ENCODE measurements around the gene ZBTB17.

Gene ZBTB17

GRCh38 chr1:15992582-15993500 lies 16.9 kb upstream of the ZBTB17 start:
- no peak for DNase-seq (ENCODE audit: low spot score)
- TF ChIP-seq CTCF (IDR thresholded peaks at IDR 0.05; ENCODE audit: extremely low read depth, missing control alignments), result no peak

DNA sequence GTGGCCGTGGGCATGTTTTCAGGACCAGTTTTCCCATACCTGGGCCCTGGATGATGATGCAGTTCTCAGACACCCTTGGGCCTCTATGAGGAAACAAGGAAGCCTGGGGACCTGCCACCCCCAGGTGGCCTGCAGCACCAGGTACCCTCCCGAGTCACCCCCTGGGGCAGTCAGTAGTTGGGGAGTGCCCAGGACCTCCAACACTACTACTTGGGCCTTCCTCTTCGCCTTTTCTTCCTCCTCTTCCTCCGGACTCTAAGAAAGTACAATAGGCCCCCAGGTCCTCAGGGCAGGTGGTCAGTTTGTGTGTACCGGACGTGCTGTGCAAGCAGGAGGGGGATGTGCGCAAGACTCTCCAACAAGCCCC lies 16.3 kb upstream of the ZBTB17 start:
- TF ChIP-seq CTCF (IDR thresholded peaks at IDR 0.05; ENCODE audit: extremely low read depth, missing control alignments), result no peak
- no peak for DNase-seq (ENCODE audit: low spot score)

DNA sequence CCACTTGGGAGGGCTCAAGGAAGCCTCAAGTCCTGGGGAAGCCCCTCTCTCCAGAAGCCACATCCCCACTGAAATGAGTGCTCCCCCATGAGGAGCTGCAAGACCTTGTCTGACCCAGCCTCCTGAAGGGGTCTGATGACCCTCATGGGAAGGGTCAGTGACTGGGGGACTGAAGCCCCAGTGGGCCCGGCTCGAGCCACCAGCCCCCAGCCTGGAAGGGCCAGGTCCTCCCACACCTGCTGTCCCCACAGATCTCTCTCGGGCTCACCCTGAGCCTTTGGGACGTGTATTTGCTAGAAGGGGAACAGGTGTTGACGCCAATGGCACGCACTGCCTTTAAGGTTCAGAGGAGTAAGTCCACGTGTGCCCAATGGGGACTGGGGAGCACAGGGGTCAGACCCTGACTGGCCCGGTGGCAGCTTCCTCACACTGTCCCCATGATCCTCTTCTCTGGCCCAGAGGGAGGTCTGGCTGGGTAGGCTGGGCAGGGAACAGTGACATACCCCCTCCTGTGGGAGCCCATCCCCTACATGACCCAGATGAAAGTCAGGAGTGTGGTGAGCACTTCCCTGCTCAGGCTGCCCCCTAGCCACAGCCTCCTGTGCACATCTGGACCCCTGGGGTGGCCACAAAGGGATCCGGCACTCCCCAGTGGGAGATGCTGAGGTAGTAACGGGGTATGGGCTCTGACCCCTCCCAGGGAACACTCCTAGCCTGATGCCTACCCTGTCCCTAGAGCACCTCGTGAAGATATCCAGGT lies 15.7 kb upstream of the ZBTB17 start:
- DNase-seq (ENCODE audit: low spot score), result no peak
- no peak for TF ChIP-seq CTCF (IDR thresholded peaks at IDR 0.05; ENCODE audit: extremely low read depth, missing control alignments)

GRCh38 chr1:15989776-15990175 lies 13.9 kb upstream of the ZBTB17 start:
- TF ChIP-seq CTCF (IDR thresholded peaks at IDR 0.05; ENCODE audit: extremely low read depth, missing control alignments), result no peak

GRCh38 chr1:15988856-15989736 lies 13.2 kb upstream of the ZBTB17 start:
- TF ChIP-seq CTCF (IDR thresholded peaks at IDR 0.05; ENCODE audit: extremely low read depth, missing control alignments), result no peak
- no peak for DNase-seq (ENCODE audit: low spot score)

More at GRCh38 chr1:15989776-15990175, 13.9 kb upstream of the ZBTB17 start:
- no peak for DNase-seq (ENCODE audit: low spot score)

DNA sequence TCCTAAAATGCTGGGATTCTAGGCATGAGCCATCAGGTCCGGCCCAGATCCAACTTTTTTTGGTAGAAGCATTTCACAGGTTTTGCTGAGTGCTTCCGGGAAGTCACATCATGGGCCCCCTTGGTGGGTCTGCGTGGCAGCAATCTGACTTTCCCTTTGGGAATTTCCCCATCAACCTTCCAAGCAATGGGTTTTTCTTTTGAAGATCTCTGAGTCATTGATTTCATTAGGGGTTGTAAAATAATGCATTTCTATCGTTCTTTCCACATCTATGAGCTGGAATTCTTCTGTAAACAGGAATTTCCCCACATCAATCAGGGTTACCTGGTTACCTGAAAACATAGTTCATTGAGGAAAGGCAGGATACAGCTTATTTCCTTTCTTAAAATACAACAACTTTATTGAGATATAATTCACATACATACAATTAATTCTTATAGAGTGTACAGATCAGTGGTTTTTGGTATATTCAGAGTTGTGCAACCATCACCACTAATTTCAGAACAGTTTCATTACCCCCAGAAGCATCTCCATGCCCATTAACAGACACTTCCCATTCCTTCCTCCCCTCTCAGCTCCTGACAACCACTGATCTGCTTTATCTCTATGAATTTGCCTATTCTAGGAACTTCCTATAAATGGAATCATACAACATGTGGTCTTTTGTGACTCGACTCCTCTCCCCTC lies 9.9 kb upstream of the ZBTB17 start:
- DNase-seq (ENCODE audit: low spot score), result no peak

More for the DNA sequence above, 9.9 kb upstream of the ZBTB17 start:
- no peak for TF ChIP-seq CTCF (IDR thresholded peaks at IDR 0.05; ENCODE audit: extremely low read depth, missing control alignments)
